Hematopoietic multipotent progenitor cell treated with erythropoietin and hydrocortisone succinate and interleukin-3 and kit ligand, for 17 days (in vitro differentiated cells): Measurements from ENCODE around the gene MED13L.

Source experiments
- DNase-seq: peaks from one replicate; pipeline ENCODE4 v3.0.0-alpha.2; 2015; ENCODE audit warnings: low spot score

MED13L gene

GRCh38 chr12:116130431-116130830, 147.1 kb downstream of the MED13L start:
- DNase-seq = no peak

GRCh38 chr12:116128779-116129178, 148.7 kb downstream of the MED13L start:
- DNase-seq = no peak

GRCh38 chr12:116127859-116128258, 149.6 kb downstream of the MED13L start:
- no peak for DNase-seq

- DNase-seq = no peak
Measured at GRCh38 chr12:116126610-116127009, 150.9 kb downstream of the MED13L start.

- DNase-seq = no peak
Measured at GRCh38 chr12:116125956-116126566, 151.4 kb downstream of the MED13L start.

- no peak for DNase-seq
Measured at GRCh38 chr12:116125084-116125483, 152.4 kb downstream of the MED13L start.

- no peak for DNase-seq
Measured at GRCh38 chr12:116123451-116124258, 153.8 kb downstream of the MED13L start.

- no peak for DNase-seq
Measured at GRCh38 chr12:116122628-116123027, 154.9 kb downstream of the MED13L start.

- no peak for DNase-seq
Measured at GRCh38 chr12:116121453-116121871, 156.0 kb downstream of the MED13L start.

GRCh38 chr12:116116650-116117424, 160.7 kb downstream of the MED13L start:
- no peak for DNase-seq

GRCh38 chr12:116113398-116114130, 163.9 kb downstream of the MED13L start:
- no peak for DNase-seq

GRCh38 chr12:116106870-116107269, 170.6 kb downstream of the MED13L start:
- DNase-seq = no peak

GRCh38 chr12:116104167-116104767, 173.2 kb downstream of the MED13L start:
- no peak for DNase-seq

- DNase-seq = no peak
Measured at GRCh38 chr12:116101991-116102390, 175.5 kb downstream of the MED13L start.

- DNase-seq = no peak
Measured at GRCh38 chr12:116099652-116100432, 177.7 kb downstream of the MED13L start.

GRCh38 chr12:116096874-116097273, 180.6 kb downstream of the MED13L start:
- no peak for DNase-seq

- no peak for DNase-seq
Measured at GRCh38 chr12:116094475-116094874, 183.0 kb downstream of the MED13L start.

- no peak for DNase-seq
Measured at GRCh38 chr12:116093915-116094314, 183.6 kb downstream of the MED13L start.

- DNase-seq = no peak
Measured at GRCh38 chr12:116092776-116093175, 184.7 kb downstream of the MED13L start.

- DNase-seq = no peak
Measured at GRCh38 chr12:116092162-116092561, 185.3 kb downstream of the MED13L start.

- no peak for DNase-seq
Measured at GRCh38 chr12:116091579-116091978, 185.9 kb downstream of the MED13L start.
